ENCODE results near the gene RASSF7.

The RASSF7 gene

DNA sequence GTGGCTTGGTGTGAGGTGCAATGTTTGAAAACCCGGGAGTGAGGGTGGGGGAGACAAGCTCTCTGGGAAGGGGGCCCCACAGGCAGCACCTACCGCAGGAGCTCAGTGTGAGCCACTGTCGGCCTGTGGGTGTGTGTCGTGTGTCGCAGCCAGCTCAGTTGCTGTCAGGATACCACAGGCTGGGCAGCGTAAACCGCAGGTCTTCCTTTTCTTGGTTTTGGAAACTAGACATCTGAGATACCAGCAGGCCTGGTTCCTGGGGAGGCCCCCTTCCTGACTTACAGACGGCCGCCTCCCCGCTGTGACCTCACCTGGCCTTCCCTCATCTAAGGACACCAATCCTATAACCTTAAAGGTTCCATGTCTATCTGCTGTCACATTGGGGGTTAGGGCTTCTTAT lies 35.6 kb downstream of the RASSF7 start:
- Histone ChIP-seq H3K9me3 (ENCODE audit: insufficient read depth, low read depth, low read length) (no peaks in the 10 kb centered on the region), H3K27me3 (ENCODE audit: insufficient read depth, low read length) (no peaks in the 10 kb centered on the region), H3K27ac (ENCODE audit: low read depth, low read length) (no peak overlapping the region), H3K9ac (ENCODE audit: low read depth, low read length) (no peak overlapping the region), H3K4me1 (ENCODE audit: insufficient read depth, low read length) (no peaks in the 10 kb centered on the region), H3K4me3 (ENCODE audit: low read length) (no peak overlapping the region), H3K36me3 (ENCODE audit: insufficient read depth, low read length) (peaks cover 89% of the 10 kb centered on the region)
- 95% methylated on average over 10 of the region's 10 CpGs for WGBS

- H3K9ac ChIP-seq (ENCODE audit: low read depth, low read length) = no peak overlapping the region
- no peaks in the 10 kb centered on the region for H3K9me3 ChIP-seq (ENCODE audit: insufficient read depth, low read depth, low read length)
- WGBS = 96% methylated on average over 29 of the region's 29 CpGs
- no peaks in the 10 kb centered on the region for H3K27me3 ChIP-seq (ENCODE audit: insufficient read depth, low read length)
- peaks cover 92% of the 10 kb centered on the region for H3K36me3 ChIP-seq (ENCODE audit: insufficient read depth, low read length)
- no peak overlapping the region for H3K27ac ChIP-seq (ENCODE audit: low read depth, low read length)
- H3K4me1 ChIP-seq (ENCODE audit: insufficient read depth, low read length) = no peaks in the 10 kb centered on the region
- H3K4me3 ChIP-seq (ENCODE audit: low read length) = no peak overlapping the region
Observed at GRCh38 chr11:597166-597725, 36.5 kb downstream of the RASSF7 start.

- 96% methylated on average over 30 of the region's 30 CpGs for WGBS
- H3K27ac ChIP-seq (ENCODE audit: low read depth, low read length) = no peak overlapping the region
- H3K36me3 ChIP-seq (ENCODE audit: insufficient read depth, low read length) = peaks cover 91% of the 10 kb centered on the region
- no peaks in the 10 kb centered on the region for H3K4me1 ChIP-seq (ENCODE audit: insufficient read depth, low read length)
- H3K4me3 ChIP-seq (ENCODE audit: low read length) = no peak overlapping the region
- no peaks in the 10 kb centered on the region for H3K27me3 ChIP-seq (ENCODE audit: insufficient read depth, low read length)
- no peak overlapping the region for H3K9ac ChIP-seq (ENCODE audit: low read depth, low read length)
- no peaks in the 10 kb centered on the region for H3K9me3 ChIP-seq (ENCODE audit: insufficient read depth, low read depth, low read length)
Observed at GRCh38 chr11:598005-598680, 37.4 kb downstream of the RASSF7 start.

DNA sequence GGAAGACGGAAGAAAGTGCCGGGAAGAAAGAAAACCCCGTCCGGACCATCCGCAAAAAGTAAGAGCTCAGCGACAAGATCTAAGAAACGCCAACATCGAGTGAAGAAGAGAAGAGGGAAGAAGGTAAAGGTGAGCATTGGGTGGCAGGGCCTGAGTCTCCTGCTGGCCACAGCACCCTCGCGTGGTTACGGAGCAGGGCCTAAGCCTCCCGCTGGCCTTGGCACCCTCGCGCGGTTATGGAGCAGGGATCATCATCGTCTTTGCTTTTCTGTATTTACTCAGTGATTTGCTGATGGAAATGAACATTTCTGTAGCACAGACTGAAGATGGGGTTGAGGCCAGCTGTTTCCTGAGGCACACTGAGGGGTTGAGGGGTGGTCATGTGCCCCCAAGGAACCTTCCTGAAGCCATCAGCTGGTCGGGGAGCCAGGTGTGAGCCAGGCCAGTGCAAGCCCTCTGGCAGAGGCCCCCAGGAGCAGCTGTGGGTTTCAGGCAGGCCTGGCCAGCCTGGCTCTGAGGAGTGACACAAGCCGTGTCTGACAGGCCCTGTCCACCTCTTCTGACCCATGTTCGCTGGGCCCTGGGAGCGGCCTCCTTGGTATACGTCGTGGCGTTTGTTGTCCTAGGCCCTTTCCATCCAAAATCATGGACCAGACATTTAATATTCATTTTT lies 40.9 kb downstream of the RASSF7 start:
- Histone ChIP-seq H3K27me3 (ENCODE audit: insufficient read depth, low read length) (no peaks in the 10 kb centered on the region), H3K9me3 (ENCODE audit: insufficient read depth, low read depth, low read length) (no peaks in the 10 kb centered on the region), H3K4me3 (ENCODE audit: low read length) (no peak overlapping the region), H3K4me1 (ENCODE audit: insufficient read depth, low read length) (no peaks in the 10 kb centered on the region), H3K36me3 (ENCODE audit: insufficient read depth, low read length) (peaks cover 90% of the 10 kb centered on the region), H3K27ac (ENCODE audit: low read depth, low read length) (no peak overlapping the region), H3K9ac (ENCODE audit: low read depth, low read length) (no peak overlapping the region)
- 97% methylated on average over 23 of the region's 23 CpGs for WGBS

DNA sequence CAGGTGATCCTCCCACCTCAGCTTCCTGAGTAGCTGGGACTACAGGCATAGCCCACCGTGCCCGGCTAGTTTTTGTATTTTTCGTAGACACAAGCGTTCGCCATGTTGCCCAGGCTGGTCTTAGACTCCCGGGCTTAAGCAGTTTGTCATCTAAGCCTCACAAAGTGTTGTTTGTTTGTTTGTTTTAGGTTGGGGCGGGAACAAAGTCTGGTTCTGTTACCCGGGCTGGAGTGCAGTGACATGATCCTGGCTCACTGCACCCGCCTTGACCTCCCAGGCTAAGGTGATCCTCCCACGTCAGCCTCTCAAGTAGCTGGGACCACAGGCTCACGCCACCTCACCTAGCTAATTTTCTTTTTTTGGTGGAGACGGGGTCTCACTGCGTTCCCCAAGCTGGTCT lies 42.4 kb downstream of the RASSF7 start:
- Histone ChIP-seq H3K36me3 (ENCODE audit: insufficient read depth, low read length) (peaks cover 91% of the 10 kb centered on the region), H3K4me3 (ENCODE audit: low read length) (no peak overlapping the region), H3K4me1 (ENCODE audit: insufficient read depth, low read length) (no peaks in the 10 kb centered on the region), H3K9ac (ENCODE audit: low read depth, low read length) (no peak overlapping the region), H3K27ac (ENCODE audit: low read depth, low read length) (no peak overlapping the region), H3K27me3 (ENCODE audit: insufficient read depth, low read length) (no peaks in the 10 kb centered on the region), H3K9me3 (ENCODE audit: insufficient read depth, low read depth, low read length) (no peaks in the 10 kb centered on the region)
- WGBS = 95% methylated on average over 13 of the region's 13 CpGs

GRCh38 chr11:605286-606129 lies 44.7 kb downstream of the RASSF7 start:
- no peaks in the 10 kb centered on the region for H3K27me3 ChIP-seq (ENCODE audit: insufficient read depth, low read length)
- no peaks in the 10 kb centered on the region for H3K9me3 ChIP-seq (ENCODE audit: insufficient read depth, low read depth, low read length)
- H3K9ac ChIP-seq (ENCODE audit: low read depth, low read length) = no peak overlapping the region
- no peaks in the 10 kb centered on the region for H3K4me1 ChIP-seq (ENCODE audit: insufficient read depth, low read length)
- no peak overlapping the region for H3K27ac ChIP-seq (ENCODE audit: low read depth, low read length)
- no peak overlapping the region for H3K4me3 ChIP-seq (ENCODE audit: low read length)
- 96% methylated on average over 33 of the region's 33 CpGs for WGBS
- H3K36me3 ChIP-seq (ENCODE audit: insufficient read depth, low read length) = peaks cover 93% of the 10 kb centered on the region

DNA sequence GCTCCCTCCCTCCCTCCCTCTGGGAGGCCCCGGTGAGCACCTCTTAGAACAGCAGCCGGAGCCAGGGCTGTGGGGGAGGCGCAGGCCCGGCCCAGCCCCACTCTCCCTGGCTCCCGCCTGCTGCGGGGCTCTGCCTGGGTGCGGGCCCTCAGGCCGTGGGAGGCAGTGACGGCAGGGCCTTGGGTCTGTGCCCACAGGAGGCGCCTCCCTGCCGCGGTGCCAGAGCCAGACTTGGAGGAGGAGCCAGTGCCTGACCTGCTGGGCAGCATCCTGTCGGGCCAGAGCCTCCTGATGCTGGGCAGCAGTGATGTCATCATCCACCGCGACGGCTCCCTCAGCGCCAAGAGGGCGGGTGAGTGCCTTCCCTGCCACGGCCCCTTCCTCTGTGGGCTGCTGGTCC lies 45.5 kb downstream of the RASSF7 start:
- Histone ChIP-seq H3K27ac (ENCODE audit: low read depth, low read length) (no peak overlapping the region), H3K36me3 (ENCODE audit: insufficient read depth, low read length) (peaks cover 96% of the 10 kb centered on the region), H3K4me1 (ENCODE audit: insufficient read depth, low read length) (no peaks in the 10 kb centered on the region), H3K9me3 (ENCODE audit: insufficient read depth, low read depth, low read length) (no peaks in the 10 kb centered on the region), H3K4me3 (ENCODE audit: low read length) (no peak overlapping the region), H3K27me3 (ENCODE audit: insufficient read depth, low read length) (no peaks in the 10 kb centered on the region), H3K9ac (ENCODE audit: low read depth, low read length) (no peak overlapping the region)
- 95% methylated on average over 19 of the region's 19 CpGs for WGBS

DNA sequence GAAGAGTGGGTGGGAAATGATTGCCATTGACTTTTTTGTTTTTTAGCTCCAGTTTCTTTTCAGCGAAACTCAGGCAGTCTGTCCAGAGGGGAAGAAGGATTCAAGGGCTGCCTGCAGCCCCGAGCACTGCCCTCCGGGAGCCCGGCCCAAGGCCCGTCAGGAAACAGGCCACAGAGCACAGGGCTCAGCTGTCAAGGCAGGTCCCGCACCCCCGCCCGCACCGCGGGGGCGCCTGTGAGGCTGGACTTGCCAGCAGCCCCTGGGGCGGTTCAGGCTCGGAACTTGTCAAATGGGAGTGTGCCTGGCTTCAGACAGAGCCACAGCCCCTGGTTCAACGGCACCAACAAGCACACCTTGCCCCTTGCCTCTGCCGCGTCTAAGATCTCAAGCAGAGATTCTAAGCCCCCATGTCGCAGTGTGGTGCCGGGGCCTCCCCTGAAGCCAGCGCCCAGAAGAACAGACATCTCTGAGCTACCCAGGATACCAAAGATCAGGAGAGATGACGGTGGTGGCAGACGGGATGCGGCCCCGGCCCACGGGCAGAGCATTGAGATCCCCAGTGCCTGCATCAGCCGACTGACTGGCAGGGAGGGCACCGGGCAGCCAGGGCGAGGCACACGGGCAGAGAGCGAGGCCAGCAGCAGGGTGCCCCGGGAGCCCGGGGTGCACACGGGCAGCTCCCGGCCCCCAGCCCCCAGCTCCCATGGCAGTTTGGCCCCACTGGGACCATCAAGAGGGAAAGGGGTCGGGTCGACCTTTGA lies 46.4 kb downstream of the RASSF7 start:
- H3K36me3 ChIP-seq (ENCODE audit: insufficient read depth, low read length) = peaks cover 96% of the 10 kb centered on the region
- no peaks in the 10 kb centered on the region for H3K27me3 ChIP-seq (ENCODE audit: insufficient read depth, low read length)
- no peaks in the 10 kb centered on the region for H3K4me1 ChIP-seq (ENCODE audit: insufficient read depth, low read length)
- WGBS = 96% methylated on average over 35 of the region's 35 CpGs
- H3K4me3 ChIP-seq (ENCODE audit: low read length) = no peak overlapping the region
- H3K9ac ChIP-seq (ENCODE audit: low read depth, low read length) = no peak overlapping the region
- no peaks in the 10 kb centered on the region for H3K9me3 ChIP-seq (ENCODE audit: insufficient read depth, low read depth, low read length)
- no peak overlapping the region for H3K27ac ChIP-seq (ENCODE audit: low read depth, low read length)

DNA sequence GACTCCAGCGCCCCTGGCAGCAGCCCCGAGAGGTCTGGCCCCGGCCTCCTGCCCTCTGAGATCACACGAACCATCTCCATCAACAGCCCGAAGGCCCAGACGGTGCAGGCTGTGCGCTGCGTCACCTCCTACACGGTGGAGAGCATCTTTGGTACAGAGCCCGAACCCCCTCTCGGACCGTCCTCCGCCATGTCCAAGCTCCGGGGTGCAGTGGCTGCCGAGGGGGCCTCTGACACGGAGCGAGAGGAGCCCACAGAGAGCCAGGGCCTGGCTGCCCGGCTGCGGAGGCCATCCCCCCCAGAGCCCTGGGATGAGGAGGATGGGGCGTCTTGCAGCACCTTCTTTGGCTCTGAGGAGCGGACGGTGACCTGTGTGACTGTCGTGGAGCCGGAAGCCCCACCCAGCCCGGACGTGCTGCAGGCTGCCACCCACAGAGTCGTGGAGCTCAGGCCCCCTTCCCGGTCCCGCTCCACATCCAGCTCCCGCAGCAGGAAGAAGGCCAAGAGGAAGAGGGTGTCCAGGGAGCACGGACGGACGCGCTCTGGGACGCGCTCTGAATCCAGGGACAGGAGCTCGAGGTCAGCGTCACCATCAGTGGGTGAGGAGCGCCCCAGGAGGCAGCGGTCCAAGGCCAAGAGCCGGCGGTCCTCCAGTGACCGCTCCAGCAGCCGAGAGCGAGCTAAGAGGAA lies 47.3 kb downstream of the RASSF7 start:
- no peak overlapping the region for H3K4me3 ChIP-seq (ENCODE audit: low read length)
- H3K27ac ChIP-seq (ENCODE audit: low read depth, low read length) = no peak overlapping the region
- no peak overlapping the region for H3K9ac ChIP-seq (ENCODE audit: low read depth, low read length)
- H3K9me3 ChIP-seq (ENCODE audit: insufficient read depth, low read depth, low read length) = no peaks in the 10 kb centered on the region
- H3K36me3 ChIP-seq (ENCODE audit: insufficient read depth, low read length) = peaks cover 97% of the 10 kb centered on the region
- H3K4me1 ChIP-seq (ENCODE audit: insufficient read depth, low read length) = no peaks in the 10 kb centered on the region
- H3K27me3 ChIP-seq (ENCODE audit: insufficient read depth, low read length) = no peaks in the 10 kb centered on the region
- 96% methylated on average over 45 of the region's 45 CpGs for WGBS

- H3K9ac ChIP-seq (ENCODE audit: low read depth, low read length) = no peak overlapping the region
- H3K36me3 ChIP-seq (ENCODE audit: insufficient read depth, low read length) = peaks cover 92% of the 10 kb centered on the region
- no peaks in the 10 kb centered on the region for H3K27me3 ChIP-seq (ENCODE audit: insufficient read depth, low read length)
- no peaks in the 10 kb centered on the region for H3K4me1 ChIP-seq (ENCODE audit: insufficient read depth, low read length)
- H3K4me3 ChIP-seq (ENCODE audit: low read length) = no peak overlapping the region
- H3K27ac ChIP-seq (ENCODE audit: low read depth, low read length) = no peak overlapping the region
- 96% methylated on average over 28 of the region's 28 CpGs for WGBS
- H3K9me3 ChIP-seq (ENCODE audit: insufficient read depth, low read depth, low read length) = no peaks in the 10 kb centered on the region
Observed at GRCh38 chr11:608791-609251, 48.1 kb downstream of the RASSF7 start.

Data from HUES64 (cell line).